ENCODE results near the gene PER1.

Gene PER1

GRCh38 chr17:8141741-8142140 lies 10.5 kb downstream of the PER1 start:
- DNase-seq (ENCODE audit: low read depth): no peak

- no peak for DNase-seq (ENCODE audit: low read depth)
Observed at GRCh38 chr17:8141045-8141444, 11.2 kb downstream of the PER1 start.

GRCh38 chr17:8140065-8141029 lies 11.9 kb downstream of the PER1 start:
- no peak for DNase-seq (ENCODE audit: low read depth)

- peak; percentile 89 for DNase-seq (ENCODE audit: low read depth)
Observed at GRCh38 chr17:8138672-8139371, 13.4 kb downstream of the PER1 start.

- DNase-seq (ENCODE audit: low read depth): no peak
Observed at GRCh38 chr17:8138374-8138671, 13.9 kb downstream of the PER1 start.

GRCh38 chr17:8137645-8138373 lies 14.4 kb downstream of the PER1 start:
- no peak for DNase-seq (ENCODE audit: low read depth)

- no peak for DNase-seq (ENCODE audit: low read depth)
Observed at GRCh38 chr17:8133941-8134340, 18.3 kb downstream of the PER1 start.

- DNase-seq (ENCODE audit: low read depth): no peak
Observed at GRCh38 chr17:8133399-8133798, 18.8 kb downstream of the PER1 start.

GRCh38 chr17:8131844-8132441 lies 20.3 kb downstream of the PER1 start:
- DNase-seq (ENCODE audit: low read depth): no peak

- DNase-seq (ENCODE audit: low read depth): no peak
Observed at GRCh38 chr17:8128125-8128784, 23.9 kb downstream of the PER1 start.

GRCh38 chr17:8126491-8127066 lies 25.6 kb downstream of the PER1 start:
- DNase-seq (ENCODE audit: low read depth): no peak

- no peak for DNase-seq (ENCODE audit: low read depth)
Observed at GRCh38 chr17:8125947-8126490, 26.2 kb downstream of the PER1 start.

- DNase-seq (ENCODE audit: low read depth): no peak
Observed at GRCh38 chr17:8125154-8125946, 26.9 kb downstream of the PER1 start.

GRCh38 chr17:8124350-8125153 lies 27.7 kb downstream of the PER1 start:
- DNase-seq (ENCODE audit: low read depth): no peak

GRCh38 chr17:8123695-8124349 lies 28.4 kb downstream of the PER1 start, which contains the start of gene HES7:
Gene HES7, minus strand, starts transcription at chr17:8124106. Its CDS starts 22 bp downstream, at chr17:8124084.
- no peak for DNase-seq (ENCODE audit: low read depth)

GRCh38 chr17:8122924-8123694 lies 29.1 kb downstream of the PER1 start:
- no peak for DNase-seq (ENCODE audit: low read depth)

GRCh38 chr17:8122422-8122923 lies 29.7 kb downstream of the PER1 start:
- DNase-seq (ENCODE audit: low read depth): no peak

Measured in non-pigmented ciliary epithelial cell (primary cell).